RPMI8226 (cell line): ENCODE measurements around the gene ERG.

Source experiments
- DNase-seq: peaks from one replicate; pipeline ENCODE4 v3.0.0-alpha.2; 2015

ERG gene

DNA sequence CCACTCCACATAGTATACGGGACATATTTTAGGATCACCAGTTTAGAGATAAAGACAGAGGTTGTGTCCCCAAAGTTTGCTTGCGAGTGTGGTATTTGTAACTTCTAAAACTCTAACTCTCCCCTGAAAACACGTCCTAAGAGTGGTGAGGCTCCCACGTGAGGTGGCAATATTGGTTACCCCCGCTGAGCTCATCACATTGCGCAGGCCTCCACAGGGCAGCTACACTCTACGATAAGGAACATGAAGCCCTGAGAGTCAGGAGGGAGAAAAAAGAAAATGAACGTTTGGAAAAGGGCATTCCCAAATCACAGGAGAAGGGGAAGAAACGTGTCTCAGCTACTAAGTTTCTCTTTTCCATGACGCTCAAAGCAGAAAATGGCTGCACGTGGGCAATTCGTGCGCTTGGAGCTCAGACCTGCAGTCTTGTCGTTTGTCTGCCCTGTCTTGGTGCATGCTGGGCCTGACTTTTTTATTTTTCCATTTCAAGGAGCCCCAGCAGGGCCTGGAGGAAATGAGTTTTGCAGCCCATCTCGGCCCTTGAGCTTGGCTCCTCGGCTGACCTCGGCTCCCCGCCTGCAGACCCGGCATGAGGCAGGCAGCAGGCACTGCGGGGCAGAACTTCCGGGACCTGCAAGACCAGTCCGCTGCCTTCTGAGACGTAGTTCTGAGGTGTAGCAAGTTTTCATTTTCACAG, 25.7 kb downstream of the ERG start:
- DNase-seq, result no peak

DNA sequence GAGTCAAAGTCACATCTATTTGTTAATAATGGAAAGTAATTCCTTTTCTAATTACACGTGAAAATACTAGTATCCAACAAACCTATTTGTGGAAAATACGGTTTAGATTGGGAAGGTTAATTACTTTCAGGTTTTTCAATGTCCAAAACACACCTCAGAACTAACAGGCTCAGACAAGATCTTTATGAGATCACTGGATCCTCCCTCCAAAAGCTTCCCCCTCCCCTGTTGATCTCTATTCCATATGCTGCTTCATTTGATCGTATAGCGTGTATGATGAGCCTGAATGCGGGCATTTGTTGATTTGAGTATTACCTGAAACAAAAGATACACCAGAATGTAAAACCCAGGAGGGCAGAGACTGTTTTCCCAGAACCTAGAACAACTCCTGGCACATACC, 26.5 kb downstream of the ERG start:
- no peak for DNase-seq

DNA sequence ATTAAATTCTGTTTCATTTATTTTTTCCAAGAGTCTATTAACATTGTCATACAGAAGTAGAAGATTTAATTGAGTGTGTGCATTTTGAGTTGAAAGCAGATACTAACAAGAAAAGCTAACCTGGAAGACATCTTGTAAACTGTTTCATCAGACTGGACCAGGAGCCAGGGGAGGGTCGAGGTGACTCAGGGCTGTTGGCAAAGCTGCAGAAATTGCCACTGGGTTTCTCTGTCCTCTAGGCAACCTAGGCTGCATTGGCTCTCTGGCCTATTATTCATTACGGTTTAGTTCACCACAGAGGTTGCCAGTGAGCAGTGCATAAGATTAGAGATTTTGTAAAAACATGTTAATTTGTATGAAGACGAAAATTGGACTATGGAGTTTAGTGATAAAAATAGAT, 27.5 kb downstream of the ERG start:
- no peak for DNase-seq

DNA sequence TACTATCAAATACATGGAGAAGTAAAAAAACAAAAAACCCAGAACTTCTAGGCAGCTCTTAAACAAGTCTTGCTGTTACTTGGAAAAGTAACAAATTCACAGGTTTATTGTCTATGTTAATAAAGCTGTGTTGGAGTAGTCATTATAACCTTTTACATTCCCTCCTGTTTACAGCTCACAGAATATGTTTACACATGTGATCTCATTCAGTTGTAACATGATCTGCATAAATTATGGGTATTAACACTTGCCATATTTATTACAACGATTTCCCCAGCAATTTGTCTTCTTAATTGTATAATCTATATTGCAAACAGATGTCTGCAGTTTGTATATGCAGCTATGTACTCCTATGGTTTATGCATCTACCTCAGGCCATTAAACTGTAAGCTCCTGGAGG, 28.6 kb downstream of the ERG start:
- DNase-seq, result no peak

DNA sequence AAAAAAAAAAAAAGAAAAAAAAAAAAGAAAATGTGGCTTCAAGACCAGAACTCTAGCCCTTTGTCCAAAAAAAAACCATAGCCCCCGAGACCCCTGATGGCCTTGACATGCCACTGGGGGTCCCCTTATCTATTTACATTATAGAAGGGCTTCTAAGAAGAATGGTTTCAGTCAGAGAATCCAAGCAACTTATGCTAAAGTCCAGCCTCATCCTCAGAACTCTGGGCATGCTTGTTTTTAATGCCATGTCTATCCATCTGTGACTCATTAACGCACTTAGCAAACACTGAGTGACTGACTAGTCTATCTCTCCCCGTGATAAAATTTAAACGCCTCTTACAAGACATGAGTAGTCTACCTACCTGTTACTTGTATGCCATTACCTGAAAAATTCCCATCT, 29.3 kb downstream of the ERG start:
- no peak for DNase-seq

DNA sequence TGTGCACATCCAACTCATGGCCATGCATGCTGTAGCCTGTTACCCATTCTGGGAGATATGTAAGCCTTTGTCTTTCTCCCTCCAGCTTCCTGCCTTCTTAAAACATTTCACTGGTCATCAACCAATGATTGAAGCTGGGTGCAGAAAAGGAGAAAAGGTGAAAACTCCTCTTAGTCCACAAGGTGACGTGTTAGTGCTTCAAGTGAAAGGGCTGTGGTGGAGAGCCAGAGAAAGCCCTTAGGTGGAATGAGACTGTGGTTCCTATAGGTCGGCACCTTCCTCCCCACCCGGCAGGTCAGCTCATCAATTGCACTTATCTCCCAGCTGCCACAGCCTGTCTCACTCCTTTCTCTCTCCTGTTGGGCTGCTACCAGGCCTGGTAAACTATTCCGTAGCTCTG, 30.4 kb downstream of the ERG start:
- DNase-seq, result no peak

DNA sequence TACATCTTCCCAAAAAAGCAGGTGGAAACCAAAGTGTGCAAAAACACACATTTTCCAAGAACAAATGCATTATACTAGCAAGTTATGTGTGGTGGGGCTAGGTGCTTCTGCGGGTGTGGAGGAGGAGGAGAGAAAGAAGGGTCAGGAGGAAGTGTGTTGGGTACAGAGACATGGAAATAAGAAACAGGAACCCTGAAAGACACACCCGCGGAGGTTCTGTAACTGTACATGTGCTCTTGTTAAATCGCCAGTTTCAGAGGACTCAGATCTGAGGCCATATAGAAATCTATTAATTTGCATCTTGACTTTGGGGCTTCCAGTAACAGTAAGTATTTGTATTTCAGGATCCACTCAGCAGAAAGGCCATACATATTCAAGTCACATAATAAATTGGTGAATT, 30.9 kb downstream of the ERG start:
- no peak for DNase-seq

DNA sequence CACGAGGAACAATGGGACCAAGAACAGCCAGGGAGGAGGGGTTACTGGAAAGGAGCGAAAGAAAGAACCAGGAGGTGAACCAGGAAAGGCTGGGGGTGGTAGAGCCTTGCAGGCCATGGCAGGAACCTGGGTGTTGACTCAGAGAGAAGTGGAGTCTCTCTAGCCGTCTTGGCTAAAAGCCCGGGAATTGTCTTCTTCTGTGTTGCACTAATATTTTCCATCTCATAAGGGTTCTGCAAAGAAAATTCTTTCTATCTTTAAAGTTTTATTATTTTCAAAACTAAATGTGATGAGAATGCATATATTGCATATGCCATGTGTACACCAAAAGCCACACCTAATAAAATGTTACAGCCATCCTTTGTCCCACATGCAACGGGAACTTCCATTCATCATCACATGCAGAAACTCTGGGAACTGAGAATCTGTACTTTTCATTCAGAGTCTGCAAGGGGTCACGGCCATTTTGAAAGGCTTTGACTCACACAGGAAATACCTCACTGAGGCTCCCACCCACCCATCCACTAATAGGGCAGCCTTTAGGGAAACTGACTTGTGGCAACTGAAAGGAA, 38.0 kb downstream of the ERG start:
- no peak for DNase-seq

DNA sequence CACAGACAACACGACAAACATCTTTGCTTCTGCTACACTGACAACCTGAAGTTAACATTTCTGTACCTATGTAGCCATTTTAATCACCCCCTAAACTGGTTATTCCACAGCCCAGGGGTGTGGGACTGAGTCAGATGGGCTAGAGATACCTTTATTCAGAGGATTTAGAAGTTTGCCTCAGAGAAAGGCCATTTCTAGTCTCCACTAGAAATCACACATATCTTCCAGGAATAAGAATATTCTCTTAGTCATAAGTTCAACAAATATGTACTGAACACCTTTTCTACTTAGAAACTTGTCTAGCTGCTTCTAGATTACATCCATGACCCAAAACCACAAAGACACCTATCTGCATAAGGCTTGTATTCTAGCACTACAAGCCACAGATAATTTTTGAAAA, 38.8 kb downstream of the ERG start:
- DNase-seq, result no peak

DNA sequence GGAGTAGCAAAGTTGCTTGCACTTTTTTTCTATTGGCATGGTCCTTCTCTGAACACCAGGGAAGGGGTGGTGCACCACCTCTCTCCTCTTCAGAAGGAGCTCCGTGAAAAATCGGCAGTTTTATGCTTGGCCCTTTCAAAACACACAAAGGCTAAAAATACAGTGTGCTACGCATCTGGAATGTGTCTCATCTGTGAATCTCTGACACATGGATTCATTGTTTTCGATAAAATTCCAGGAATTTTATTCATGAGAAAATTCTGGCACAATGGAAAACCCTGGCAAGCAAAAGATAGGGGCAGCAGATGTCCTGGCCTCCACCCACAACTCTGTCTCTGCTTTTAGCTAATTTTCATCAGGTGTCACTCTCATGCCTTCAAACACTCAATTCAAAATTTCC, 42.9 kb downstream of the ERG start:
- no peak for DNase-seq

DNA sequence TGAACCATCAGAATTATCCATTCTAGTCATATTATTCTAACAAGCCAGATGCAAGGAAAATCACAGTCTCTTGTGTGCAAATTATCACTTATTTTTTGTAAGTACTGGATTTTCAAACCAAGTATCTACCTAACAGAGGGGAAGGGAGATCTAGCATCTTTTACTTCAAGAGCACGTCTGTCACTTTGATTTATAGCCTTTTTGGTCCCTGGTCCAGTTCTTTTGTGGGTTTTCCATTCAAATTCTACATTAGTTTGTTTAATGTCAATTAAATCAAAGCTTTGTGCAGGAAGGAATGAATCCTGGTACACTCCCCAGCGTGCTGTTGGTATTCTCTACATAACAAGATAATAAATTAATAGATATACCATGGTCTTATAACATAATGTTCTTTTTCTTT, 43.6 kb downstream of the ERG start:
- DNase-seq, result no peak

DNA sequence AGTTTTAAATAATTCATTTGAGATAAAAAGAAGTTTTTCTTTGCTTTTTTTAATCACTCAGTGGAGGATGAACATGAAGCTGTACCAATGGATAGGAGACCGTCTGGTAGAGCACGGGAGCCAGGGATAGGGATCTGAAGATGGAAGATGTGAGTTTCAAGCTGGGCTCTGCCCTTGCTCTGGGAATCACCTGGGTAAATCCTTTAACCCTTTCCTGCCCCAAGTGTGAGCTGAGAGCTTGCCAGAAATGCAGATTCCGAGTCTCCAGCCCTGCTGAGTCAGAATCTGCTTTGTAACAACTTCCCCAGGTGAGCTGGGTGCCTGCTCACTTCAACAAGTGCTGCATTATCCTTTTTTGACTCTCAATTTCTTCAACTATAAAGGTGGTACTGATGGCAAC, 44.1 kb downstream of the ERG start:
- no peak for DNase-seq

DNA sequence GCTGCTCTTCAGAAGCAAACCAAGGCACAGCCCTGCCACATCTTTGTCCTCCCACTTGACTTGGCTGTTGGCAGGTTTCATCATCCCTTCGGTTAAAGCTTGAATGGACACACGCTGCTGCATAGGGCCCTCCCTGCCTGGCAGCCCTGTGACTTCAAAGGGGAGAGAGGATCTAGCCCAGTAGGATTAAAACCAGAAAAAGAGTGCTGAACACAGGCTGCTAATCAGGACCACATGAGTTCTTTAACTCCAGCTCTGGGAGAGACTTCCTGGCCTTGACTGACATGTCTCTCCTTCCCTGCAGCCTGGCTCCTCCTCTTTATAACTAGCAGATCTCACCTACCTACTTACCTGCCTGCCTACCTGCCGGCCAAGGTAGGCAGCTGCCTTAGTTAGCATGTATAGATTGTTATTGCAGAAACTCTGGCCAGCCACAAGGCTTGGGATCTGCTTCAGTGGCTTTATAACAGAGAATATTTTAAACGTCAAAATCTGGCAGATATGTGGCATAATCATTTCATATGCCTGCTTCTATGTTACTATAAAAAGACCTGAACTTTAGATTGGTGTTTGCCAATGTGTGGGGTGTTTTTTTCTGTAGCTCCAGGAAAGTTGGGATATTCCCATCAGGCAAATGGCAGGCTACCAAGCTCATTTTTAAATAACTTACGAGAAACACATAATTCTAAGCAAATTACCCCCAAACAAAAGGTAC, 49.4 kb downstream of the ERG start:
- no peak for DNase-seq

DNA sequence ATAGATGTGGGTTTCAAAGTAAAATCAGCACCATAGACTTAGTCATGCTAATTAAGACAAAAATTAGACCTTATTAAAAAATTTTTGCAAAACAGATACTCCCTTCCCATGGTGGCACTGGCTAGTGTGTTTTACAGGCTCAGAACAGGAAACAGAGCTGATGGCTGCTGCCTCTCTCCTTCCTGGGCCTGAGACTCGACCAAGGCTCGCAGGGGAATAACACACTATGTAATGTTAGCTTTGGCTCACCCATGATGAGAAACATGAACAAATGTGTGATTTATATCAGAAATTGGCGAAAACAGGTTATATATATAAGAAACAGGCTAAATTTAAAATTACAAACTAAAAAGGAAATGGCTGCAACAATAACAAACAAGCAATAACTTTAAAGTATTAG, 50.7 kb downstream of the ERG start:
- no peak for DNase-seq

DNA sequence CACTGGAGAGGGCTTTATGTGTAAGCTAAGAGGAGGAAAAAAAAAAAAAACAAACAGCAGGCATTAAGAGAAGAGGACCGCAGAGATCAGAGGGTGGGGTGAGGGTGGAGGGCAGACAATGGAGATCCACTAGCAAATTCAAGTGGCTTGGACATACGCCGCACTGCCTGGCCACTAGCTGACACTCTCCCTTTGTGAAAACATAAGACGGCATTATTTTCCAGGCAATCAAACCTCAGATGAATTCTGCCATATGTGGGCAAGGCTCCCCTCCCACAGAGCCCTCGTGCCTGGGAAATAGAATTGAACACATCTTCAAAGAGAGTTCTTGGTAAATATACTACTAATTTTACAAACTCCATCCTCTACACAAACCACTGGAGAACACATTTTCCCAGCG, 53.6 kb downstream of the ERG start:
- no peak for DNase-seq

DNA sequence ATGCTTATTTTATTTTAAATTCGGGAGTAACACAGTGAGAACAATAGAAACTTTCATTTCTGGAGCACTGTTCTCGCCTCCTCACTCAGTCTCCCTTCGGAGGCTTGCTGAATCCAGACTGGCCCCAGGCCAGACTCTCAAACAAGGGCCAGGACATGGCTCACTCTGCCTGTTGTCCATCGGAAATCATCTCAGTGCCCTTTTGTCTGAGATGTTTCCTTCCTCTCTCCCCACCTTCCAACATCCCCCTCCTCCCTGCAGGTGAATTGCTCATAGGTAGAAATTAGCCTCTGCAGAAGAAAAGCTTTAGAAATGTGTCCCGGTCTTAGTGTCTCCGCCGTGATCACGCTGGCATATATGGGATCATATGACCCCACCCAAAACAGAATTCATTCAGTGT, 55.2 kb downstream of the ERG start:
- no peak for DNase-seq

DNA sequence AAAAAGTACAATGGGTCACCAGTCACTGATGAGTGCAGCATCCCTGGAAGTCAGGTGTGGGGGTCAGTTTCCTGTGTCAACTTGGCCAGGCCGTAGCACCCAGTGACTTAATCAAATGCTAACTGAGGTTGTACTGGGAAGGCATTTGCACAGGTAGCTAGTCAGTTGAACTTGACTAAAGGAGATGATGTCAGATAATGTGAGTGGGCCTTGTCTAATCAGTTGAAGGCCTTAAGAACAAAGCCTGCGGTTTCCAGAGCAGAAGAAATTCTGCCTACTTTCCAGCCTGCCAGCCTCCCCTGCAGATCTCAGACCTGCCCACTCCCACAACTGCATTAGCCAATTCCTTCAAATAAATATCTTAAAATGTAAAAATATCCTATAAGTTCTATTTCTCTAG, 57.1 kb downstream of the ERG start:
- DNase-seq, result no peak

DNA sequence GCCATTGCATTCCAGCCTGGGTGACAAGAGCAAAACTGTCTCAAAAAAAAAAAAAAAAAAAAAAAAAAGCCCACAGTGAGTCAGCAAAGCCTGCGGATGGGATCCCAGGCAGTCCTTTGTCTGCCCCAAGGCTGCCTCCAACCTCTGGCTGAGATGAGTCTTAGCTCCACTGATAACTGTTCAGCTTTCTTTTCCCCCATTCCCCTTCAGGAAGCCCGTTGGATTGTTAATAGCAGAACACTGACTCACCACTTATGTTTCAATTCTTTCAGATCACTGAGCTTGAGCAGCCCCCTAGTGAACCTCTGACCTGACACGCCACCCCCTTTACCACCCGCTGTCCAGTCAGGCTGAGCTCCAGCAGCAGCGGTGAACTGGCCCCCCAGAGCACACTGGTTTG, 57.5 kb downstream of the ERG start:
- no peak for DNase-seq

DNA sequence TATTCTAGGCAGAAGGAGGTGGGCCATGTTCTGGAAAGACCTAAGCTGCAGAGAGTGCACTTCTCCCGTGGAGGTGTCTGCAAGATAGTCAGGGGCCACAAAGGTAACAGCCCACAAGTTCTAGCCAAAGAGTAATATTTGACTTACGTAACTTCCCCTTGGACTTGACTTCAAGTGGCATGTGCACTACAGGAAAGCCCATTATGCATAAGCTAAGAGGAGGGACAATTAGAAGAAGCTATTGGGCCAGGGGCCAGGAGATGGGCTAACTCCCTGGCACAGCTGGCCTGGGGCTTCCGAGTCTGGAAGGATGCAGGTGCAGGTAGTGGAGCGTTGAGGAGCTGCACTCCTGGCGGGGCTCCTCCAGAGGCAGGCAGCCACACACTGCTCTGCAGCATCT, 58.3 kb downstream of the ERG start:
- no peak for DNase-seq

DNA sequence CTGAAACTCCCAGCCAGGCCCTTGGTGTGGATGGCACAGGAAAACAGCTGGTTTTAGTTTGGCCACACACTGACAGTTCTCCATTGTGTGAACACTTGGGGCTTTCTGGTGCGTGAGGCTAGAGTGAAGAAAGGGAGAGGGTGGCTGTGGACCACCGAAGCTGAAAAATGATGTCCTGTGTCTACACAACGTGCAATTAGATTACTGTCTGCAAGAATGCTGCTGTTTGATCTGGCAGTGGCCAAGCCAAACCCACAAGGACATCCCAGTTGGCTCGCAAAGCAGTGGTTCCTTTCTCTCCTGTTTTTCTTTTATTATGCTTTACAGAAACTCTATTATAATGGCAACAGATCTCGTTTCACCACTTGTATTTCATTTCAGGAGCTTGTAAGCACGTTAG, 58.9 kb downstream of the ERG start:
- no peak for DNase-seq

DNA sequence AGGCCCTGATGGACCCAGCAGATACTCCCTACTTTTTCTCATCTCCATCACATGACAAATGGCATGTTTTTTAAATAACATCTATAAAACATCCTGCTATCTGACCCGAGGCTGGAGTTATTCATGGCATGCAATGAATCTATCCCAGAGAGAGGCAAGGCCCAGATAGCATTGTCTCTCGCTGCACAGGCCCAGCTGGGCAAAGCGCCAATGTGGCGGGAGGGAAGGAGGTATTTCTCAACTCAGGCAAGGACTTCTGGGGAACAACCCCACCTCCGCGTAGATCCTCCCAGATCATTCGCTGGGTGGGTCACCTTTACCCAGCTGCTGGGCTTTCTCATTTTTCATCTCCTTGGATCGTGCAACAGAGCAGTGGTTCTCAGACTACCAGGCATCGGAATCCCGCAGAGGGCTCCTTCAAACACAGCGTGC, 59.8 kb downstream of the ERG start:
- DNase-seq, result no peak

DNA sequence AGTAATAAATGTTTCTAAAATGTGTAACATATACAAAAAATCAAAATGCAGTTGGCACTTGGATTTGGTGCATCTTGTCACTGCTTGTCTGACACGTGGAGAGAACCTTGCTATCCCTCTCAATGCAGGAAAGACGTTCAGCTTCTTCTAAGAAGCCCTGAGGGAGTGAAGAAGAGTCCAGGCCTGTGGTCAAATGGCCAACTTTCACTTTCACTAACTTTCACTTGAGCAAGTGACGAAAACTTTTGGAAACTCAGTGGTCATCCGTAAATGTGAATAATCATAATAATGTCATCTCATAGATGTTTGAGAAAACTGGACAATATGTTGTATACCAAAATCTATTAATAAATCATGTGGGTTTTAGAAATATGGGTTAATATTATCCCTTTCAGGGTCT, 61.9 kb downstream of the ERG start:
- DNase-seq, result no peak

DNA sequence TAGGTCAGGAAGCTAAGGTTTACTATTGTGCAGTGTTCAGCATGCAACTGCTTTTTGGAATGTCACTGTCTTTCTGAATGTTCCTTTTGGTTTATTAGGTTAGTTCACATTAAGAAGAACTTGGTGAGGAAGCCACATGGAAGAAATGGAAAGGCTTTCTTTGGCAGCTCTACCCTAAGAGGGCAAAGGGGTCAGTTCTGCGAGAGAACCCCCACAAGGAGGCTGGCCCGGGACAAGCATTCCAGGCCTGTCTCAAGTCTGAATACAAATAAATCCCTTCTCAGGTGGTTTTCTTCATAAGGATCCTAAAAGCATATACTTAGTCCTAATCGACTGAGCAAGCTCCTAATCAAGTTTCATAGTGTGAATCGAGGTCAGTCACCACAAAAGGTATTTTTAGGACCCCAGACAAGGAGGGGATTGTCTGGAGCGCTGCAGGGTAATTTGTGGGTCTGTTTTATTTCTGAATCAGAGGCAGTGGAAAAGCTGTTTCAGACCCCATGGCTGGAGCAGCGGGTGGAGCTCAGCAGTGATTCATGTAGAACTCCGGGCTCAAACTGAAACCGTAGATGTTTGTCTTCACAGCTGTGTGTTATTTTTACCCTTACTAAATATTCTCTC, 63.3 kb downstream of the ERG start:
- no peak for DNase-seq

DNA sequence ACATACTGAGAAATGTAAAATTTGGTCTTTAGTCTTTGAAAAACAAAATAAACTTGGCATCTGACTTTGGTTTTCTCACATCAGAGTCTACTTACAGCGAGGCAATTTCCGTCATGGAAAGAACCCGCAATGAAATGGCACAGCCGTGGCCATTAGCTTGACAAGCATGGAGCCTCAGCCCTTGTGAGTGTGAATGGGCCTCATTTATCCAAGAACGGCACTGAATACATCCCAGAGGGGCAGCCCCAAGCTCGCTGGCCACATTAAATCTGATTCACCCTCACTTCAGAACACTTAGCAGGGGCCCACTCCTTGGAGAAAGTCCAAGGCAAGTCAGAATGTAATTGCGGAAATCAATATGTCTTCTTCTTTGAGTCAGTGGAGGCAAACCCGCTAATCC, 64.8 kb downstream of the ERG start:
- DNase-seq, result no peak
